Loucy (cell line): ENCODE measurements around the gene LRRTM2.

Experiments used
- CTCF ChIP-seq: fragments of 200-600 bp; sonication (generic); conservative IDR thresholded peaks from 2 replicates; pipeline ENCODE4 v1.5.1; 2014; ENCODE audit warnings: mild to moderate bottlenecking, antibody characterized with exemption, low read length
- EZH2phosphoT487 ChIP-seq: fragments of 200-600 bp; IDR thresholded peaks from 2 replicates; pipeline ENCODE4 v1.6.1; 2018; ENCODE audit warnings: antibody characterized with exemption, mild to moderate bottlenecking, moderate library complexity, borderline replicate concordance

DNA sequence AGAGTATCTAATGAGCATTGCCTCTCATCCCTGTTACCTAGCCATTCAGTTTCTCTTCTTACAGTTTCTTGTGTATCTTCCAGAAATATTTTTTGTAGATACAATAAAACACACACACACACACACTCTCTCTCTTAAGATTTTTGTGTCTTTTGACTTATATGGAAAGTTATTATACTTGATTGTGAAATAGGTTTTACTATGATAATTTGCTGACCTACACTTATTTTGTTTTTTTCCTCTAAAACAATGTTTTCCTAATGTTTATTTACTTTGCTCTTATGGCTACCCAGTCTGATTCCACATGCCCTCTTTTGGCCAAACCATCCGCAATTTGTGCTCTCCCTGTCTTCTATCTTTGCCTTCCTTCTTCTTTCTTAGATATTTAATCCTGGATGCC lies 25.3 kb downstream of the LRRTM2 start:
- TF ChIP-seq CTCF (no peak), EZH2phosphoT487 (no peak)
